H9 (cell line): ENCODE measurements around the gene CACNB2. TPM values are rescaled to one million over a fixed set of nuclear protein-coding genes. Genes with fewer than 3 reads are reported as not detected.

ENCODE experiments used
- DNase-seq: peaks from one replicate; pipeline ENCODE4 v3.0.0-alpha.2; 2017
- H2AFZ ChIP-seq: one replicate; pipeline ENCODE4 v1.6.1; 2013; ENCODE audit warnings: mild to moderate bottlenecking, low read length, control low read depth, moderate library complexity
- H2AK5ac ChIP-seq: 2 replicates; pipeline ENCODE4 v1.6.1; 2013; ENCODE audit warnings: low read length, control low read depth, mixed read lengths; ENCODE audit not compliant: insufficient read length
- H2BK120ac ChIP-seq: one replicate; pipeline ENCODE4 v1.6.1; 2013; ENCODE audit warnings: low read depth, mild to moderate bottlenecking, low read length, control low read depth, inconsistent platforms; ENCODE audit not compliant: poor library complexity, severe bottlenecking
- H2BK12ac ChIP-seq: 2 replicates; pipeline ENCODE4 v1.6.1; 2013; ENCODE audit warnings: low read length, control low read depth, mixed read lengths, low read depth; ENCODE audit not compliant: insufficient read length
- H2BK15ac ChIP-seq: 2 replicates; pipeline ENCODE4 v1.6.1; 2013; ENCODE audit warnings: low read depth, low read length, control low read depth
- H2BK20ac ChIP-seq: one replicate; pipeline ENCODE4 v1.6.1; 2013; ENCODE audit warnings: low read depth, mild to moderate bottlenecking, low read length, control low read depth, inconsistent platforms; ENCODE audit not compliant: poor library complexity, severe bottlenecking
- H2BK5ac ChIP-seq: 2 replicates; pipeline ENCODE4 v1.6.1; 2013; ENCODE audit warnings: low read length, control low read depth, mixed read lengths; ENCODE audit not compliant: insufficient read length
- H3K14ac ChIP-seq: 2 replicates; pipeline ENCODE4 v1.6.1; 2013; ENCODE audit warnings: low read length, control low read depth; ENCODE audit not compliant: insufficient read depth
- H3K18ac ChIP-seq: 2 replicates; pipeline ENCODE4 v1.6.1; 2013; ENCODE audit warnings: low read depth, mild to moderate bottlenecking, mixed read lengths, low read length, control low read depth; ENCODE audit not compliant: insufficient read length
- H3K23ac ChIP-seq: 2 replicates; pipeline ENCODE4 v1.6.1; 2013; ENCODE audit warnings: low read length, control low read depth, mixed read lengths, low read depth; ENCODE audit not compliant: insufficient read length
- H3K23me2 ChIP-seq: 2 replicates; pipeline ENCODE4 v1.6.1; 2013; ENCODE audit warnings: low read depth, mild to moderate bottlenecking, mixed read lengths, low read length, control low read depth; ENCODE audit not compliant: insufficient read length, poor library complexity, severe bottlenecking
- H3K27ac ChIP-seq: 2 replicates; pipeline ENCODE4 v1.5.1; 2013; ENCODE audit warnings: low read length, control low read depth, mixed read lengths, low read depth; ENCODE audit not compliant: insufficient read length
- H3K27me3 ChIP-seq: 2 replicates; pipeline ENCODE4 v1.6.1; 2013; ENCODE audit warnings: low read length, control low read depth, inconsistent platforms; ENCODE audit not compliant: insufficient read depth
- H3K4ac ChIP-seq: 2 replicates; pipeline ENCODE4 v1.6.1; 2013; ENCODE audit warnings: low read depth, mild to moderate bottlenecking, control low read depth, inconsistent platforms, low read length, moderate library complexity
- H3K4me1 ChIP-seq: 2 replicates; pipeline ENCODE4 v1.6.1; 2013; ENCODE audit warnings: low read length, control low read depth, inconsistent platforms; ENCODE audit not compliant: insufficient read depth
- H3K4me2 ChIP-seq: 2 replicates; pipeline ENCODE4 v1.6.1; 2013; ENCODE audit warnings: low read length, control low read depth, mixed read lengths; ENCODE audit not compliant: insufficient read length, insufficient read depth
- H3K56ac ChIP-seq: 2 replicates; pipeline ENCODE4 v1.6.1; 2013; ENCODE audit warnings: low read depth, mild to moderate bottlenecking, mixed read lengths, low read length, control low read depth; ENCODE audit not compliant: insufficient read length
- H3K79me1 ChIP-seq: 2 replicates; pipeline ENCODE4 v1.6.1; 2013; ENCODE audit warnings: low read depth, mild to moderate bottlenecking, moderate library complexity, low read length, control low read depth, inconsistent platforms; ENCODE audit not compliant: insufficient read depth, poor library complexity, severe bottlenecking
- H3K79me2 ChIP-seq: 2 replicates; pipeline ENCODE4 v1.6.1; 2013; ENCODE audit warnings: low read length, control low read depth, inconsistent platforms; ENCODE audit not compliant: insufficient read depth
- H3K9ac ChIP-seq: 2 replicates; pipeline ENCODE4 v1.6.1; 2013; ENCODE audit warnings: low read length, control low read depth, mixed read lengths; ENCODE audit not compliant: insufficient read length; ENCODE audit errors: extremely low read depth
- H3K9me3 ChIP-seq: one replicate; pipeline ENCODE4 v1.6.1; 2013; ENCODE audit warnings: low read depth, low read length, inconsistent platforms; ENCODE audit not compliant: control insufficient read depth
- H3T11ph ChIP-seq: one replicate; pipeline ENCODE4 v1.6.1; 2013; ENCODE audit warnings: mild to moderate bottlenecking, low read length, control low read depth, inconsistent platforms
- H4K20me1 ChIP-seq: one replicate; pipeline ENCODE4 v1.6.1; 2013; ENCODE audit not compliant: control insufficient read depth, insufficient read length, insufficient read depth
- H4K5ac ChIP-seq: 2 replicates; pipeline ENCODE4 v1.6.1; 2013; ENCODE audit warnings: low read depth, mild to moderate bottlenecking, mixed read lengths, low read length, control low read depth; ENCODE audit not compliant: insufficient read length
- H4K8ac ChIP-seq: replicated peaks from 2 replicates; pipeline ENCODE4 v1.6.1; 2013; ENCODE audit warnings: low read length, control low read depth, mixed read lengths, low read depth; ENCODE audit not compliant: insufficient read length
- H4K91ac ChIP-seq: 2 replicates; pipeline ENCODE4 v1.6.1; 2013; ENCODE audit warnings: low read depth, mild to moderate bottlenecking, moderate library complexity, mixed read lengths, low read length, control low read depth; ENCODE audit not compliant: insufficient read length
- H3K27ac Mint-ChIP-seq, 3 experiments: 2 replicates in 2 of 3; 3 replicates in 1 of 3; pipeline ENCODE4 v1.8.0; 2020 to 2021; ENCODE audit warnings: mixed read lengths in 3 of 3, mild to moderate bottlenecking in 1 of 3, moderate library complexity in 1 of 3
- H3K27me3 Mint-ChIP-seq: 2 replicates; pipeline ENCODE4 v1.8.0; 2021; ENCODE audit warnings: low read depth, mild to moderate bottlenecking, moderate library complexity, mixed read lengths
- H3K36me3 Mint-ChIP-seq, 3 experiments: 2 replicates in 2 of 3; 3 replicates in 1 of 3; pipeline ENCODE4 v1.8.0; 2020 to 2021; ENCODE audit warnings: low read depth in 3 of 3, mixed read lengths in 3 of 3; ENCODE audit not compliant: insufficient read depth in 1 of 3
- H3K4me1 Mint-ChIP-seq, 2 experiments: 2 replicates each; pipeline ENCODE4 v1.8.0; 2020; ENCODE audit warnings: mixed read lengths in 2 of 2
- H3K4me3 Mint-ChIP-seq, 2 experiments: 2 replicates in 1 of 2; 3 replicates in 1 of 2; pipeline ENCODE4 v1.8.0; 2020 to 2021; ENCODE audit warnings: mild to moderate bottlenecking in 2 of 2, mixed read lengths in 2 of 2, moderate library complexity in 1 of 2
- H3K9me3 Mint-ChIP-seq, 2 experiments: 2 replicates in 1 of 2; 3 replicates in 1 of 2; pipeline ENCODE4 v1.8.0; 2020; ENCODE audit warnings: mild to moderate bottlenecking in 2 of 2, mixed read lengths in 2 of 2, moderate library complexity in 1 of 2
- WGBS: extraction: QIAGEN DNeasy Blood & Tissue Kit; methylation state at CpG from one replicate; pipeline ENCODE4 v1.1.7; 2013; ENCODE audit warnings: missing lambda C conversion rate, low lambda C conversion rate, mixed read lengths; ENCODE audit not compliant: insufficient read length; ENCODE audit errors: extremely low coverage; 5-methylcytosine and 5-hydroxymethylcytosine counted together
- total RNA-seq: library from RNA; stranded (reverse); gene quantifications from 2 replicates; pipeline ENCODE4 v1.2.1, GENCODE V29; 2021
- TF ChIP-seq, protein P1 (sequence below): fragments of 200-600 bp; sonication (generic); conservative IDR thresholded peaks from 3 replicates; pipeline ENCODE4 v1.8.0; 2021; ENCODE audit warnings: antibody characterized with exemption, mild to moderate bottlenecking

Gene CACNB2
- total RNA-seq, 1 experiment from 2014 or later: 2.6 TPM

- peaks cover 3 to 10% of the 10 kb centered on the region in 2 experiments; a peak in 3 of 4 replicates for H3K4me1 Mint-ChIP-seq
- H2AK5ac ChIP-seq: no peak overlapping the region
- no peaks in the 10 kb centered on the region for H4K20me1 ChIP-seq
- H3K27ac Mint-ChIP-seq: no peak overlapping the region
- no peak overlapping the region for H3T11ph ChIP-seq
- H2BK12ac ChIP-seq: no peak overlapping the region
- H3K4me1 ChIP-seq: no peaks in the 10 kb centered on the region; the same call in 1 of the 2 replicates
- H3K14ac ChIP-seq: no peak overlapping the region
- no peak overlapping the region for H3K4me3 Mint-ChIP-seq
- H3K27ac ChIP-seq: no peak overlapping the region
- TF ChIP-seq, protein P1, sequence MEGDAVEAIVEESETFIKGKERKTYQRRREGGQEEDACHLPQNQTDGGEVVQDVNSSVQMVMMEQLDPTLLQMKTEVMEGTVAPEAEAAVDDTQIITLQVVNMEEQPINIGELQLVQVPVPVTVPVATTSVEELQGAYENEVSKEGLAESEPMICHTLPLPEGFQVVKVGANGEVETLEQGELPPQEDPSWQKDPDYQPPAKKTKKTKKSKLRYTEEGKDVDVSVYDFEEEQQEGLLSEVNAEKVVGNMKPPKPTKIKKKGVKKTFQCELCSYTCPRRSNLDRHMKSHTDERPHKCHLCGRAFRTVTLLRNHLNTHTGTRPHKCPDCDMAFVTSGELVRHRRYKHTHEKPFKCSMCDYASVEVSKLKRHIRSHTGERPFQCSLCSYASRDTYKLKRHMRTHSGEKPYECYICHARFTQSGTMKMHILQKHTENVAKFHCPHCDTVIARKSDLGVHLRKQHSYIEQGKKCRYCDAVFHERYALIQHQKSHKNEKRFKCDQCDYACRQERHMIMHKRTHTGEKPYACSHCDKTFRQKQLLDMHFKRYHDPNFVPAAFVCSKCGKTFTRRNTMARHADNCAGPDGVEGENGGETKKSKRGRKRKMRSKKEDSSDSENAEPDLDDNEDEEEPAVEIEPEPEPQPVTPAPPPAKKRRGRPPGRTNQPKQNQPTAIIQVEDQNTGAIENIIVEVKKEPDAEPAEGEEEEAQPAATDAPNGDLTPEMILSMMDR: 0 out of 3 replicates have a peak, but pooled peaks have one; percentile 5
- DNase-seq: no peak
- no peak overlapping the region for H2BK120ac ChIP-seq
- H3K23ac ChIP-seq: no peak overlapping the region
- no peak overlapping the region for H2AFZ ChIP-seq
- H3K4ac ChIP-seq: no peak overlapping the region
- no peaks in the 10 kb centered on the region for H3K27me3 Mint-ChIP-seq
- H3K36me3 Mint-ChIP-seq: no peaks in the 10 kb centered on the region
- no peaks in the 10 kb centered on the region for H3K79me1 ChIP-seq
- no peaks in the 10 kb centered on the region for H3K27me3 ChIP-seq
- H2BK20ac ChIP-seq: no peak overlapping the region
- no peak overlapping the region for H3K9ac ChIP-seq
- H3K4me2 ChIP-seq: no peak overlapping the region
- H4K5ac ChIP-seq: no peak overlapping the region
- H4K91ac ChIP-seq: no peak overlapping the region
- H3K23me2 ChIP-seq: no peaks in the 10 kb centered on the region
- no peak overlapping the region for H2BK15ac ChIP-seq
- no peak overlapping the region for H3K56ac ChIP-seq
- no peaks in the 10 kb centered on the region for H3K79me2 ChIP-seq
- H2BK5ac ChIP-seq: no peak overlapping the region
- no peaks in the 10 kb centered on the region for H3K9me3 Mint-ChIP-seq
- H3K18ac ChIP-seq: no peak overlapping the region
- no CpG with 5 or more reads among the region's 10 CpGs for WGBS
- no peak overlapping the region for H4K8ac ChIP-seq
- H3K9me3 ChIP-seq: no peaks in the 10 kb centered on the region
Measured at GRCh38 chr10:18313140-18313530, 172.9 kb downstream of the CACNB2 start.
